Stimulated activated CD8-positive, alpha-beta memory T cell treated with anti-CD3 and anti-CD28 coated beads, Interleukin-4, amount 100 ng/mL, for 24 hours (primary cell): ENCODE data around the gene FAN1.
"Not testable (repeated sequence)": the region's sequence is repeated elsewhere in the genome, so short reads cannot be mapped to it uniquely, and the experiment has no call there.

ENCODE experiments used
- DNase-seq: peaks from one replicate; pipeline ENCODE4 v3.0.0-alpha.2; 2020; ENCODE audit warnings: low read depth

The FAN1 gene

DNA sequence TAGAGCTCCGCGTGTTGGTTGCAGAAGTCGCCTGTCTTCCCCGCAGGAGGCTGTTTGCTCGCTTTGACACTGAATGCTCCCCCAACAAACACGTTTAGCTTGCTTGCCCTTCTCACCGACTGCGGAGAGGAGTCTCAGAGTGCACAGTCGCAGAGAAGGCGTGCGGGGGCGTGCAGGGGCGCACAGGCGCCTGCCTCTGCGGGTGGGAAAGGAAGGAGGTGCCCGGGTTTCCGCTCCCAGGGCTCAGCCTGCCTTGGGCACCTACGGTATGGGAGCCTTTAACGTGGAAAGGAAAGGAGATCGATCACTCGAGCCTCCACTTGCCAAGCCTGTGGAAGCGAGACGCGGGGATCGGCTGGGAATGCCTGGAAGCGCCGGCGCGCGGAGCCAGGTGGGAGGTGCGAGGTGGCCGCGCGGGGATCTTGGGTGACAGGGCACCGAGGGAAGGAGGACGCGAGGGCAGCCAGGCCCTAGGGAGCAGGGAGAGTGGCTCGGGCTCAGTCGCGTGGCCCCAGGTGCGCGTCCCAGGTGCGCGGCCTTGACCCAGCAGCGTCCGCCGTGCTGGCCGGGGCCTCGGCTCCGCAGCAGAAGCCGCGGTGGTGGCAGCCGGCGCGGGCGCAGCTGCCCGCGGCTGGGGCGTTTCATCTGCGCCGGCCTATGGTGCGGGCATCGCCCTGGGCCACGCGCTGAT, at the start of gene FAN1:
Gene FAN1 (plus strand): TSS at position 419 of the 691 bp plus-strand sequence. CDS start 749 bp downstream, outside the sequence.
- DNase-seq: peak; percentile 67

DNA sequence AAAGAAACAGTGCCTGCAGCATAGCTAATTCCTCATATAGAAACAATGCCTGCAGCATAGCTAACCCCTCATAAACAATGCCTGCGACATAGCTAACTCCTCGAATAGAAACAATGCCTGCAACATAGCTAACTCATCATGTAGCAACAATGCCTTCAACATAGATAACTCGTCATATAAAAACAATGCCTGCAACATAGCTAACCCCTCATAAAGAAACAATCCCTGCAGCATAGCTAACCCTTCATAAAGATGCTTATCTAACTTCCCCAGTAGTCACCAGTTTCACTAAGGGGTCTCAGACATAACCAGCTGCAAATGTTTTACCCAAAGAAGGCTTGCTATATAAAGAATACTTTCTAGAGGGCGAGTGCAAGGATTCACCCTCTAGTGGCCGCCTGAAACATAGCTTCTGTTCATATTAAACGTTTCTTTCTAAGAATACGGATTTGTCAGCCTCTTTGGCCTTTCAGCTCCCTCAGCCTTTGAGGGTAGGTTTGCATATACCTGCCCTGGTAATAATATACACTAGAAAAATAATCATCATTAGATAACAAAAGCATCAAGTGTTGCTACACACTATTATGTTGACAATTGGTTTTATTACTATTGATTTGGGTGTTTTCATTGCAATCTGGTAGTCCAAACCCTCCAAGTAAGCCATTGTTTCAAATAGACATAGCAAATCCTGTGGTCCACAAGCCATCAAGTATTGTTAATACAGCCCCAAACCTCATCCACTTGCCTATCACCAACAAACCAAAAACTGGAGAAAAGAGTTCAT, 44.4 kb upstream of the FAN1 start:
- no peak for DNase-seq

DNA sequence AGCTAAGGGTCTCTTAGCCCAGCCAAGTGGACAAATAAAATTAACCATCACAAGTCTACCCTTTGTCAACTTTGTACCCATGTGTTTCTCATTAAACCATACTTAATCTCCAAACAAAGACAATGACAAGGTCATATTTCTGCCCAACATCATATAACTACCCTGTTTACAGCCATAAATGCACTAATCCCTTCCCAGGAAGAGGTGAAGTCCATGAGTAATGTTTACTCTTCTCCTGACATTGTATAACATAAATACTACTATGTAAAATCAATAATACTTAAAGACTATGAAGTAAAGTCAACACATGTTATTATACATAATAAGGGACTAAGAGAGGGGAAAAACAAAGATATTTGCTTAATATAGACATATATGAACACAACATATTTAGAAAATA, 38.5 kb upstream of the FAN1 start:
- DNase-seq: no peak

DNA sequence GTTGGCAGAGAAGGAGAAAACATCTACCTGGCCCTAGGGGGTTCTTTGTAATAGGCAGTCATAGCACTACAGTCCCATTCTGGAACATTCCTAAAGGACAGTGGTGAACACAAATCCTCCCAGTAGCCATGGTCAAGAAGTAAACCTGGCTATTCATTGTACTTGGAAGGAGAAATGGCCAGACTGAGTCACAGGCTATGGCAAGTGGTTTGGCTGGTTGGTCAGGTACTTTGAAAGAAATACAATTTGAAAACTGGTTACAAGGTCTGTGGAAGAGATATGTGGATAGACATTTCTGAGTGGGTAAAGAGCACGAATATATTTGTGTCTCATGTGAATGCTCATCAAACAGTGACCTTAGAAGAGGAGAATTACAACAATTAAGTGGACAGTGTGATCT, 33.0 kb upstream of the FAN1 start:
- DNase-seq: no peak

DNA sequence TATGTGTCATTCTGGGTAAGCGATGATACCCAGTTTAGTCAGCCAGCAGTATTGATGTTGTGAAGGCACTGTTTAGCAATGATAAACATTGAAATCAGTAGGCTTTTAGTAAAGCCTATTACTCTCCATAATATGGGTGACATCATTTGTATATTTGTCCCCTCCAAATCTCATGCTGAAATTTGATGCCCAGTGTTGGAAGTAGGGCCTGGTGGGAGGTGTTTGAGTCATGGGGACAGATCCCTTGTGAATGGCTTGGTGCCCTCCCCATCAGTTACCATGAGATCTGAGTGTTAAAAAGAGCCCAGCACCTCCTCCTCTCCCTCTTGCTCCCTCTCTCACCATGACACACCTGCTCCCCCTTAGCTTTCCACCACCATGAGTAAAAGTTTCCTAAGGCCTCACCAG, 31.4 kb upstream of the FAN1 start:
- DNase-seq: no peak

DNA sequence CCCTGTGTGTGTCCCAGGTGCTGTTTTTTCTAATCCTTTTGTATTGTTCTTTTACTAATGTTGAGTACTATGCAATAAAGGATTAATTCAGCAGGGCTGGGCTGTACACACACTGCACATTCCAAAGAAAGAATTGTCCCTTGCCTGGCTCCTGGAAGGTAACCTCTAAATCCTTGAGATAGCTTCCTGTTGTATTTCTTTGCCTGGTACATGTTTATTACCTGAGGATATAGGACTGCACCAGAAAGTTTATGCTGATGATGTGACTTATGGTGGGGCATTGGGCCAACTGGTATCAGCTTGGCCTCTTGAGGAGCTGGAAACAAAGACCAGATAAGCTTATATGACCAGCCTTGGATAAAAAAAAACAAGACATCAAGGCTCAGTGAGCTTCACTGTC, 26.6 kb upstream of the FAN1 start:
- DNase-seq: no peak

DNA sequence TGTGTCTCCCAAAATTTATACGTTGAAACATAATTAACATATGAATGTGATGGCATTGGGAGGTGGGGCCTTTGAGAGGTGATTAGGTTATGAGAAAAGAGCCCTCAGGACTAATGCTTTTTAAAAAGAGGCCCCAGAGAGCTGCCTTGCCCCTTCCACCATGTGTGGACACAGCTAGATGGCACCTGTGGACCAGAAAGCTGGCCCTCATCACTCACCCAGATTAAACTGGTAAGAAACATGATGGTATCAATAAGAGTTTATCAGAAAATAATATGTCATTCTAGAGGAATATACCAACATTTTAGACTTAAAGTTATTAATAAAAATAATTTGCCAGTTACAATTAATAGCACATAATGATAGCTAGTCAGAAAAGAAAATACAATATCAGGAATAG, 25.2 kb upstream of the FAN1 start:
- no peak for DNase-seq

DNA sequence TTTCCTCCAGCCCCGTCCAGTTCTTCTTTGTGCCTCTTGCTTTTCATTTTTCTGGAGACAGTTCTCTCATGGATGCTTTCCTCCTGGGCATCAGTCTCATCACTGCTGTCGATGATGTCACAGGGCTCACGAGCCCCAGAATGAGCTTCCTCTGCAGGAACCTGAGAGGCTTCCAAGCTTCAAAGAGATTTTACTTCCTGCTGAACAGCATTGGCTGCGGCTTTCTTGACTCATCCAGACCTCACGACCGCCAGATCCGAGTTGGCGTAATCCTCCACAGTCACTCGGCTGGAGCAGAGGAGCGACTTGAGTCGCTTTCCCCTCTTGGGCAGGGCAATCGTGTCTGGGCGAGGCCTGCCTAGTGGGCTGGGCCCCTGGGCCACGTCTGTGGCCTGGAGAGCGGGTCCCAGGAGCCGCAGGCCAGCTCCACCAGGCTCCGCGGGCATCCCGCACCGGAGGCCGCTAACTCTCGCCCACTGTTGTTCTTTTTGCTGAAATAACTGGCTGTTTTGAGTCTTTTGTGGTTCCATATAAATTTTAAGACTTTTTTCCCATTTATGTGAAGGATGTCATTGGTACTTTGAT, 20.8 kb upstream of the FAN1 start:
- DNase-seq: no peak

DNA sequence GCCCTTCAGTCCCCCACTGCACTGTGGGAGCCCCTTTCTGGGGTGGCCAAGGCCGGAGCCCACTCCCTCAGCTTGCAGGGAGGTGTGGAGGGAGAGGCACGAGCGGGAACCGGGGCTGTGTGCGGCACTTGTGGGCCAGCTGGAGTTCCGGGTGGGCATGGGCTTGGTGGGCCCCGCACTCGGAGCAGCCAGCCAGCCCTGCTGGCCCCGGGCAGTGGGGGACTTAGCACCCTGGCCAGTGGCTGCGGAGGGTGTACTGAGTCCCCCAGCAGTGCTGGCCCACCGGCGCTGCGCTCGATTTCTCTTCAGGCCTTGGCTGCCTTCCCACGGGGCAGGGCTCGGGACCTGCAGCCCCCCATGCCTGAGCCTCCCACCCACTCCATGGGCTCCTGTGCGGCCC, 20.0 kb upstream of the FAN1 start:
- not testable (repeated sequence) for DNase-seq

DNA sequence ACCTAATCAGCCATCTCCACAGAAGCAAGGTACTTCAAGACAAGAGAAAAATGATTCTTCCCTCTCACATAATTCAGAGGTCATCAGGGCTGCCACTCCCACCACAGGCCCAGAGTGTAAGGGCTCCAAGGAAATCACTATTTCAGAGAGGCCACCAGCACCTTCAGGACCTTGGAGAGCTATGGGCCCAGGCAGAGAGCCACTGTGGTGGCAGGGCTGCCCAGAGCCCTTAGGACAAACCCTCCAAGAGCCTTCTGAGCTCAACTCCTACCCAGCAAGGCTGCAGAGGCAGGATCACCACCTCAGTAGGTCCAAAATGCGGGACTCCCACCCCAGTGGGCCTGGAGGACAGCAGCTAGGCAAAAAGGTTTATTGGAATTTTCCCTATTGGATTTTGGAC, 17.9 kb upstream of the FAN1 start:
- no peak for DNase-seq

DNA sequence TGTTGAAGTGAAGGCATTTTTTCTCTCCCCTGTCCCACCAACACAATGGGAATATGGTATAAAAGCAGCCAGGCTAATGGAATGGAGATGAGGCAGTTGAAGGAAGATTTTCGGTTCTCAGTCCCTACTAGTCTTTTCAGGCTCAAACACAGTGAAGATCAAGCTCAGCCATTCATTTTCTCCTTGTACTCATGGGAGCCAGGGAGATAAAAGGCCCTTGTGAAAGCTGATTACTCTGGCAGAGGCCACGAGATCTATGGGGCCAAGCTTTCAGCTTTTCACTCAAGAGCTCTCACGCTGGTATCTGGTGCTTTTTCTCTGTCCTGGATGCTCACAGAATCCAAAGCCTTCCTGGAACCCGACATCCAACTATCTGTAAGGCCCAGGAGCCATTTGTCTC, 14.5 kb upstream of the FAN1 start:
- DNase-seq: no peak

DNA sequence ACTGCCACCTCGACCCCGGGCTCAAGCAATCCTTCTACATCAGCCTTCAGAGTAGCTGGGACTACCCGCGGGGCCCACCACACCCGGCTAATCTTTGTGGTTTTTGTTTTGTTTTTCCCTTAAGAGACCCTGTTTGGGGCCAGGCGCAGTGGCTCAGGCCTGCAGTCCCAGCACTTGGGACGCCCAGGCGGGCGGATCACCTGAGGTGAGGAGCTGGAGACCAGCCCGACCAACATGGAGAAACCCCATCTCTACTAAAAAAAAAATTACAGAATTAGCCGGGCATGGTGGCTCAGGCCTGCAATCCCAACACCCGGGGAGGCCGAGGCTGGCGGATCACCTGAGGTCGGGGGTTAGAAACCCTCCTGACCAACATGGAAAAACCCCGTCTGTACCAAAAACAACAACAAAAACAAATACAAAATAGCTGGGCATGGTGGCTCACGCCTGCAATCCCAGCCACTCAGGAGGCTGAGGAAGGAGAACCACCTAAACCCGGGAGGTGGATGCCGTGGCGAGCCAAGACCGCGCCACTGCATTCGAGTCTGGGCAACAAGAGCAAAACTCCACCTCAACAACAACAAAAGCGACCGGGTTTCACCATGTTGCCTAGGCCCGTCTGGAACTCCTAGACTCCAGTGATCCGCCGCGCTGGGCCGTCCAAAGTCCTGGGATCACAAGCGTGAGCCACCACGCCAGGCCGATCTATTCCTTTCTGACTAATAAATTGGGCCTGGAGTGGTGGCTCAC, 8.1 kb upstream of the FAN1 start:
- DNase-seq: no peak

DNA sequence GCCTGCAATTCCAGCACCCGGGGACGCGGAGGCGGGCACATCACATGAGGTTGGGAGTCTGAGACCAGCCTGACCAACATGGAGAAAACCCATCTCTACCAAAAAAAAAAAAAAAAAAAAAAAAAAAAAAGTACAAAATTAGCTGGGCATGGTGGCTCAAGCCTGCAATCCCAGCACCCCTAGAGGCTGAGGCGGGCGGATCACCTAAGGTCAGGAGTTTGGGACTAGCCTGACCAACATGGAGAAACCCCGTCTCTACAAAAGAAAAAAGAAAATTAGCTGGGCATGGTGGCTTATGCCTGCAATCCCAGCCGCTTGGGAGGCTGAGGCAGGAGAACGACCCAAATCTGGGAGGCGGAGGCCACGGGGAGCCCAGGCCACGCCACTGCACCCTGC, 7.5 kb upstream of the FAN1 start:
- no peak for DNase-seq

DNA sequence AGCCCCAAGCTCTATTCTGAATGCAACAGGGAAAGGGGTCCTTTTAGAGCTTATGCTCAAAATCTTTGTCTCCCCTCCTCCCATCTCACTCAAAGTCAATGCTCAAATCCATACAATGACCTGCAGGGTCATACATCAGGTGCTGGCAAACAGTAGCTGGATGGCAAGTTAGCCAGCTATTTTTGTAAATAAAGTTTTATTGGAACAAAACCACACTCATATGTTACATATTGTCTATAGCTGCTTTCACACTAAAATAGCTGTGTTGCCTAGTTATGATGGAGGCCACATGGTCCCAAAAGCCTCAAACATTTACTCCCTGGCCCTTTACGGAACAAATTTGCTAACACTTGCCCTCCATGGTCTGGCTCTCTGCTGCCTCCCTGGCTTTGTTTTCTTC, 1.8 kb upstream of the FAN1 start:
- no peak for DNase-seq

DNA sequence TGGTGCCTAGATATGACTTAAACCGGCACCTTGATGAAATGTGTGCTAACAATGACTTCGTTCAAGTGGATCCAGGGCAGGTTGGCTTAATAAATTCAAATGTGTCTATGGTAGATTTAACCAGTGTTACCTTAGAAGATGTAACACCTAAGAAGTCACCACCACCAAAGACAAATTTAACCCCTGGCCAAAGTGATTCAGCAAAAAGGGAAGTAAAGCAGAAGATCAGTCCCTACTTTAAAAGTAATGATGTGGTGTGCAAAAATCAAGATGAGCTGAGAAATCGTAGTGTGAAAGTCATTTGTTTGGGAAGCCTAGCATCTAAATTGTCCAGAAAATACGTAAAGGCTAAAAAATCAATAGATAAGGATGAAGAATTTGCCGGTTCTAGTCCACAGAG, 1.1 kb downstream of the FAN1 start:
- DNase-seq: no peak

DNA sequence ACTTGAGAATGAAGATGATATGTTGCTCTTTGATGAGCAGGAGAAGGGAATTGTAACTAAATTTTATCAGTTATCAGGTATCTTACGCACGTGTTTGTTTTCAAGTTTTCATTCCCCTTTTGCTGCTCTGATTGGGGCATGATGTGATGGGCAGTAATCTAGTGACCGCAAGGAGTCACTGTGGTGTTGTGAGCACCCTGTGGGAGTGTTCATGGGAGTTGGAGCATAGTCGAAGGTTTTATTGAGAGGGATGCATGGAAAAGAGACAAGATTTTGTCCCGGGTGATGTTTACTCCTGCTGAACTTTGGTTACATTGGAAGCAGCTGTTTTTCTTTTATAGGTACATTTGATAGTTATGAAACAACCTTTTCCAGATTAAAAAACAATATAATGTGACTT, 2.1 kb downstream of the FAN1 start:
- no peak for DNase-seq

DNA sequence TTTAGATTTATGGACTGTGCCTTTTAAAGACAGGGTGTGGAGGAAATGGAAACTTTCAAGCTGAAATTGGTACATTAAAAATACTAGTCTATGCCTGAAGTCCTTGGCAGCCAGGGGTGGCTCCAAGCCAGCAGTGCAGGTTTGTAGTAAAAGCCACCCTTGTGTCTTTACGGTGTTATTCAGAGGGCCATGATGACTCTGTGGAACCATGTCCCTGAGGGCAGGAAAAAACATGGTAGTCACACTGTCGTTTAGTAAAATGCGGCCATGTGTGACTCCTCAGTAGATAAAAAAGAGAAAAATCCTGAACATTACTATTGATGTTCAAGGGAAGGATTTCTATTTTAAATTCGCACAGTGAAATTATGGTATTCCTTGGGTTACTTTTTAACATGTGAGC, 2.7 kb downstream of the FAN1 start:
- DNase-seq: no peak

DNA sequence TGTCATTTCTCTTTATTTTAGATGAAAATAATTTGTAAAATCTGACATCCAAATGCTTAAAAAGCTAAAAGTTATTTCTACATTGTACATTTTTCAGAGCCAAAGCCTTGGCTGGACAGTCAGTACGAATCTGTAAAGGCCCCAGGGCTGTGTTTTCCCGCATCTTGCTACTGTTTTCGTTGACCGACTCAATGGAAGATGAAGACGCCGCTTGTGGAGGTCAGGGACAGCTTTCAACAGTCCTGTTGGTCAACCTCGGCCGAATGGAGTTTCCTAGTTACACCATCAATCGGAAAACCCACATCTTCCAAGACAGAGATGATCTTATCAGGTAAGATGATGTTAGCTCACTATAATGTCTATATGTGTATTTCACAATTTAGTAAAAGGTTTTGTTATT, 10.0 kb downstream of the FAN1 start:
- no peak for DNase-seq

DNA sequence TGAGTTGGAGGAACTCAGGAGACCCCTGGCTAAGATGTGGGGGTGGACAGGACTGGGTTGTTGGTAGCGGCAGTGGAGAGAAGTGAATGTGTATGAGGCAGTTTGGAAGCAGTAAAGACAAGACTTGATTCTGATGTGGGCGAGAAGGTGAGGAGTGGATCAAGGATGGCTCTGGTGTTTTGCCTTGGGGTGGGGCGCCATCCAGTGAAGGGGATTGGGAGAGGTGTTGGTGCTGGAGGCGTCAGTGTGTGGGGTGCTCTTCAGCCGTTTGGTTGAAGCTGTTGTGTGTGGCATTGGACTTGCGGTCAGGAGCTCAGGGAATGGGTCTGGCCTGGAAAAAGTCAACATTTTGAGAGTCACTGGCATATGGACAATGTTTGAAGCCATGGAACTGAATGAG, 13.3 kb downstream of the FAN1 start:
- DNase-seq: no peak

DNA sequence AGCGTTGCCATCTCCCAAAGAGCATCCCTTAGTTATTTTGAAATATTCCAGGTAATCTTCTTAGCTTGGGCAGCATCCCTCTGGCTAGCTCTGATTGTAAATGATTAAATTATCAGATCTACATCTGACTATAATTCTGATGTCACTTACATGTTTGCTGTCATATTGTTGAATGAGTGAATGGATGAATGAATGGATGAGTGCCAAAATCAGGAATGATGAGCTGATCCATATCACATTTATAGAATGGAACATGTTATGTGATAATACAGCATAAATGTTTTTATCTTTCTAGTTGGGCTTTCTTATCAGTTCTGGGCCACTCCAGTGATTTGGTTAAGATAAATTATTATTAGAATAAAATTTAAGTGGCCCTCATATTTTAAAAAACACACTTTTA, 14.0 kb downstream of the FAN1 start:
- no peak for DNase-seq

DNA sequence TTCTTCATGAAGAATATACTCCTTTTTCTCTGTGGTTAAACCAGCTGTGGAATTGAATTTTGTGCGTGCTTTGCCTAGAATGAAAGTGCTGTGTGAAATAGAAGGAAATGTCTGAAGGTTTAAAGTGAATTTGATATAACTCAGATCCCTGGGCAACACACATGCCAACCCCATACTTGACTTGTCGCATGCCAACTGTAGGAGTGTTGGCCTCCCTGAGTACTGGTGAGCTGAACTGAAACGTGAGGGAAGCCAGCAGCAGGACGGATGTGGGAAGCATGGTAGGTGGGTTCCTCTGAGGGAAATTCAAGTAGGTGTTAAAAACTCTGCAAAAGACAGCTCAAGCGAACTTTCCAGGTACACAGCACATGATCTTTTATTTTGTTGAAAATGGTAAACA, 14.7 kb downstream of the FAN1 start:
- no peak for DNase-seq

DNA sequence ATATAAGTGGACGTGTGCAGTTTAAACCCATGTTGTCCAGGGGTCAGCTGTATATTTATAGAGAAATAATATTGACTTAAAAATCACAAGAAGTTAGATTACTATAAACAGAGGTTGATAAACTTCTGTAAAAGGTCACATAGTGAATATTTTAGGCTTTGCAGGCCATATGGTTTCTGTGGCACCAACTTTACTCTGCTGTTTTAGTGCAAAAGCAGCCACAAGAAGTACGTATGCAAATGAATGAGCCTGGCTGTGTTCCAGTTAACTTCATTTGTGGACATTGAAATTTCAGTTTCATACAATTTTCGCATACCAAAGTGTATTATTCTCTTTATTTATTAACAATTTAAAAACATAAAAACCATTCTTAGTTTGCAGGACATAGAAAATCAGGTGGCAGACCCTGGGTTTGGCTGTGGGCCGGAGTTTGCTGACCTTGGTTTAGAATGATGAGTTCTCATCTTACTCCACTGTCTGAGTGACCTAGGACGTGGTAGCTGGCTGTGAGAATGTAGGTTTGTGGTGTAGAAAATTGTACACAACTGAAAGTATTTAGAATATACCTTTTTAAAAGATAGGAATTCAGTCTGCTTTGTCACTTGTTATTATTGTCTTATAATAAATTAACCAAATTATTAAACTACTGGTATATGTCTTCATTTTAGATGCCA, 16.3 kb downstream of the FAN1 start:
- no peak for DNase-seq
